IMR-90 (cell line): ENCODE measurements around the gene CNOT3. TPM values are rescaled to one million over a fixed set of nuclear protein-coding genes. Genes with fewer than 3 reads are reported as not detected.

Experiments
- ATAC-seq: fragments of 200-7000 bp; cut with Tn5 transposase; 2 replicates; pipeline ENCODE4 v1.9.1; 2020; ENCODE audit warnings: low read depth, mild to moderate bottlenecking, moderate library complexity
- BruUV-seq: library from RNA; stranded (reverse); fragments of 400-500 nt; replicated peaks from 2 replicates; lab custom pipeline; 2021; lab: Mats Ljungman, UMichigan
- CTCF ChIA-PET: fragments of 300-600 bp; formaldehyde crosslinking; extraction: SDS; loops from one replicate; lab custom pipeline; 2021; ENCODE audit warnings: antibody characterized with exemption; lab: Yijun Ruan, JAX
- POLR2A ChIA-PET: fragments of 300-600 bp; sonication (Branson Sonifier 250); formaldehyde crosslinking; loops from one replicate; lab custom pipeline; 2022; ENCODE audit warnings: antibody characterized with exemption; ENCODE audit not compliant: unreplicated experiment; lab: Charles Lee
- DNase-seq: peaks from one replicate; pipeline ENCODE4 v3.0.0; 2013
- H2AFZ ChIP-seq: replicated peaks from 2 replicates; pipeline ENCODE3; 2013; ENCODE audit warnings: low read length, mild to moderate bottlenecking; ENCODE audit not compliant: poor library complexity
- H2AK5ac ChIP-seq: 2 replicates; pipeline ENCODE4 v1.6.1; 2013; ENCODE audit warnings: low read depth, low read length, inconsistent platforms
- H2AK9ac ChIP-seq: replicated peaks from 2 replicates; pipeline ENCODE3; 2013; ENCODE audit warnings: mild to moderate bottlenecking, low read depth, low read length, moderate library complexity; ENCODE audit not compliant: poor library complexity
- H2BK120ac ChIP-seq: 2 replicates; pipeline ENCODE4 v1.6.1; 2013; ENCODE audit warnings: low read depth, low read length, inconsistent platforms
- H2BK15ac ChIP-seq: 3 replicates; pipeline ENCODE4 v1.6.1; 2013; ENCODE audit warnings: low read depth, low read length, inconsistent platforms
- H2BK20ac ChIP-seq: 2 replicates; pipeline ENCODE4 v1.6.1; 2013; ENCODE audit warnings: low read depth, mild to moderate bottlenecking, inconsistent platforms, low read length, moderate library complexity
- H2BK5ac ChIP-seq: 2 replicates; pipeline ENCODE4 v1.6.1; 2013; ENCODE audit warnings: mild to moderate bottlenecking, low read depth, low read length, inconsistent platforms; ENCODE audit not compliant: poor library complexity, severe bottlenecking
- H3K14ac ChIP-seq: replicated peaks from 2 replicates; pipeline ENCODE4 v1.6.1; 2013; ENCODE audit warnings: low read depth, low read length, inconsistent platforms
- H3K18ac ChIP-seq: 2 replicates; pipeline ENCODE4 v1.6.1; 2013; ENCODE audit warnings: low read depth, low read length, control low read depth
- H3K23ac ChIP-seq: 2 replicates; pipeline ENCODE4 v1.6.1; 2013; ENCODE audit warnings: low read depth, low read length, inconsistent platforms
- H3K27ac ChIP-seq: 2 replicates; pipeline ENCODE4 v1.5.1; 2013; ENCODE audit warnings: mild to moderate bottlenecking, control low read depth, low read length; ENCODE audit not compliant: insufficient read depth
- H3K27me3 ChIP-seq: 2 replicates; pipeline ENCODE4 v1.6.1; 2013; ENCODE audit warnings: low read length; ENCODE audit not compliant: control insufficient read depth, insufficient read depth
- H3K36me3 ChIP-seq: 2 replicates; pipeline ENCODE4 v1.6.1; 2013; ENCODE audit warnings: low read length, mixed read lengths; ENCODE audit not compliant: control insufficient read depth, insufficient read depth
- H3K4ac ChIP-seq: 2 replicates; pipeline ENCODE4 v1.6.1; 2013; ENCODE audit warnings: low read depth, low read length, inconsistent platforms
- H3K4me1 ChIP-seq: 2 replicates; pipeline ENCODE4 v1.6.1; 2013; ENCODE audit warnings: low read length, mixed read lengths; ENCODE audit not compliant: control insufficient read depth, insufficient read depth
- H3K4me2 ChIP-seq: 2 replicates; pipeline ENCODE4 v1.6.1; 2013; ENCODE audit warnings: low read depth, mild to moderate bottlenecking, control low read depth, low read length, moderate library complexity
- H3K4me3 ChIP-seq: 2 replicates; pipeline ENCODE4 v1.5.1; 2013; ENCODE audit warnings: low read depth, mild to moderate bottlenecking, control low read depth, low read length, moderate library complexity; ENCODE audit not compliant: insufficient read depth
- H3K56ac ChIP-seq: 2 replicates; pipeline ENCODE4 v1.6.1; 2013; ENCODE audit warnings: low read length, inconsistent platforms; ENCODE audit not compliant: insufficient read depth; ENCODE audit errors: extremely low read depth
- H3K79me1 ChIP-seq, 2 experiments: 2 replicates each; pipeline ENCODE4 v1.6.1; 2013; ENCODE audit warnings: low read length in 2 of 2, inconsistent platforms in 1 of 2, low read depth in 1 of 2
- H3K9ac ChIP-seq: 2 replicates; pipeline ENCODE4 v1.6.1; 2013; ENCODE audit warnings: low read depth, low read length, control low read depth
- H3K9me1 ChIP-seq: 2 replicates; pipeline ENCODE4 v1.6.1; 2013; ENCODE audit warnings: low read length, inconsistent platforms; ENCODE audit not compliant: insufficient read depth
- H3K9me3 ChIP-seq: 2 replicates; pipeline ENCODE4 v1.6.1; 2013; ENCODE audit warnings: low read length; ENCODE audit not compliant: control insufficient read depth, insufficient read depth
- H4K20me1 ChIP-seq: 2 replicates; pipeline ENCODE4 v1.6.1; 2013; ENCODE audit warnings: low read length, inconsistent platforms; ENCODE audit not compliant: insufficient read depth
- H4K5ac ChIP-seq: 2 replicates; pipeline ENCODE4 v1.6.1; 2013; ENCODE audit warnings: mild to moderate bottlenecking, low read depth, low read length, control low read depth
- H4K8ac ChIP-seq, 2 experiments: 2 replicates each; pipeline ENCODE4 v1.6.1; 2013; ENCODE audit warnings: low read depth in 2 of 2, low read length in 2 of 2, control low read depth in 1 of 2, inconsistent platforms in 1 of 2
- H4K91ac ChIP-seq: 2 replicates; pipeline ENCODE4 v1.6.1; 2013; ENCODE audit warnings: low read depth, low read length, inconsistent platforms; ENCODE audit not compliant: insufficient read depth
- BHLHE40 ChIP-seq: fragments of 150-350 bp; IDR thresholded peaks from 2 replicates; pipeline ENCODE4 v1.6.1; 2016; ENCODE audit warnings: mild to moderate bottlenecking, low read depth, low read length
- FOS ChIP-seq: fragments of 150-350 bp; IDR thresholded peaks from 2 replicates; pipeline ENCODE4 v1.6.1; 2016; ENCODE audit warnings: low read depth, low read length
- MAFK ChIP-seq: IDR thresholded peaks from 2 replicates; pipeline ENCODE4 v1.6.1; 2012; ENCODE audit warnings: low read depth, low read length, improper control_type of control experiment
- RFX5 ChIP-seq: IDR thresholded peaks from 2 replicates; pipeline ENCODE4 v1.8.0; 2012; ENCODE audit warnings: low read depth, mild to moderate bottlenecking, low read length, moderate library complexity
- WGBS, 2 experiments: methylation state at CpG; one replicate each; pipeline versions ENCODE4 v1.1.5 to v1.1.7; 2013; ENCODE audit warnings: missing lambda C conversion rate in 2 of 2; ENCODE audit not compliant: insufficient read length in 1 of 2; ENCODE audit errors: extremely low coverage in 2 of 2; 5-methylcytosine and 5-hydroxymethylcytosine counted together
- dilution Hi-C: fragments of 300-500 bp; cut with HindIII; formaldehyde crosslinking; loops from one replicate; pipeline ENCODE4 v1.14.3; 2018; ENCODE audit warnings: low sequenced_read_pairs; ENCODE audit not compliant: unreplicated experiment
- in situ Hi-C: fragments of 300-500 bp; cut with MboI; formaldehyde crosslinking; loops from 3 replicates; pipeline ENCODE4 v1.14.3; 2019; ENCODE audit warnings: low sequenced_read_pairs, inconsistent platforms, mixed read lengths
- intact Hi-C: fragments of 100-400 bp; cut with micrococcal nuclease; formaldehyde crosslinking; loops from 2 replicates; pipeline ENCODE4 v1.10.0; 2022
- polyA plus RNA-seq, 3 experiments: library from polyadenylated mRNA; depleted of rRNA; stranded (reverse); fragments of >200 nt; gene quantifications; 2 replicates each; pipeline ENCODE4 v1.2.3, GENCODE V29; 2012; ENCODE audit warnings: low replicate concordance in 1 of 3
- total RNA-seq: library from RNA; depleted of rRNA; stranded (reverse); fragments of >200 nt; gene quantifications from 2 replicates; pipeline ENCODE4 v1.2.3, GENCODE V29; 2012
- TF ChIP-seq, protein P1 (sequence below): fragments of 150-350 bp; IDR thresholded peaks from 2 replicates; pipeline ENCODE4 v1.6.1; 2017; ENCODE audit warnings: mild to moderate bottlenecking, antibody characterized with exemption, low read length, low read depth

Gene CNOT3
- total and polyA plus RNA-seq, 2 of the 4 experiments (the other 2 are of a cell fraction) = 5.4 to 26.7 TPM

DNA sequence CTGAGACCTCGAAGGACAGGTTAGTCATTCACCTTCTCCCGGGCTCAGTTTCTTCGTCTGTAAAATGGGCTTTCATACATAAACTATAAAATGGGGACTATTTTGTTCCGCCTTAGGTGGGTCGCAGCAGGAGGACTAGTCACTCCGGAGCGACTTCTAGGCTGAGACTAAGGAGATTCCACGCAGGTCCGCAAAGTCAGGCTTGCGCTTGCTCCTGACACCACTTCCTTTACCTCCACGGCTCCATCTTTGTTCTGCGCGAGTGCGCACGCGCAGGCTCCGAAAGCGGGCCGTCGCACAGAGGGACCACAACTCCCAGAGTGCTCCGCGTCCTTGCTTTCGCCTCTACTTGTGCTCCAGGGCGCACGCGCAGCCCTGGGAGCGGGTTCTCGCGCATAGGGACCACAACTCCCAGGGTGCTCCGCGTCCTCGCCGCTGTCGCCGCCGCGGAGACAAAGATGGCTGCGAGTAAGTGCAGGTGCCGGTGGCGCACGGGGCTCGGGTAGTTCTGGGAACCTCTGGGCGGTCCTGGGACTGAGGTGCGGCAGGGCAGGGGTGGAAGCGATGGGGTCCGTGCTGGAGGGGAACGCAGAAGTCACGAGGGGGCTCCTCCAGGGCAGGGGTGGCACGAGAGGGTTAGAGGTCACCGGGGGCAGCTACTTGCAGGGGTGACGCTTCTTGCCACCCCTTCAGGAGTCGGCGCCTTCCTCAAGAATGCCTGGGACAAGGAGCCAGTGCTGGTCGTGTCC, 35.0 kb upstream of the CNOT3 start, which contains the start of gene NDUFA3 (continued):
- no peak for TF ChIP-seq FOS
- TF ChIP-seq MAFK = no peak

DNA sequence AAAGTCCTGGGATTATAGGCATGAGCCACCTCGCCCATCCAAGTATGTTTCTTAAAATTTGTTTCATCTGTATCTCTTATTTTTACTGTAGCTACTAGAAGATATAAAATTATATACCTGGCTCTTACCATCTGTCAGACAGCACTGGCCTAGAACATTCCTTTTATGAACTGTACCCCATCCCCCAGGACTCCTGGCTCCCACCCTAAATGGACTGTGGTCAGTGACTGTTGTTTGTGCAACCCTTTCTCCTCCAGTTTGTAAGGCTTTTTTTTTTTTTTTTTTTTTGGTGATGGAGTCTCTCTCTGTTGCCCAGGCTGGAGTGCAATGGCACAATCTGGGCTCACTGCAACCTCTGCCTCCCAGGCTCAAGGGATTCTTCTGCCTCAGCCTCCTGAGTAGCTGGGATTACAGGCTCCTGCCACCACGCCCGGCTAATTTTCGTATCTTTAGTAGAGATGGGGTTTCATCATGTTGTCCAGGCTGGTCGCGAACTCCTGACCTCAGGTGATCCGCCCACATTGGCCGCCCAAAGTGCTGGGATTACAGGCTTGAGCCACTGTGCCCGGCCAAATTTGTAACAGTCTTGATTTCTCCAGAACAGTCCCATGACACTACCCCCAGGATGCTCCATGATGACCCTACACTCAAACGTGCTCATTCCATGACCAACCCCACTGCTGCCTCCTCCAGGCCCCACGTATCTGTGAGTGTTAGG, 32.4 kb upstream of the CNOT3 start:
- in situ Hi-C loops = loop anchor here (25.0 kb wide), 1 partner anchor 357 kb away; the partner anchor contains the start of genes CDC42EP5 and LENG9
- Histone ChIP-seq H3K56ac (no peak overlapping the region), H3K4me3 (no peak overlapping the region), H4K20me1 (peaks cover 4% of the 10 kb centered on the region; the same call in 1 of the 2 replicates), H3K9me1 (no peaks in the 10 kb centered on the region), H2BK5ac (no peak overlapping the region), H2AK9ac (no peak overlapping the region), H3K14ac (no peak overlapping the region), H3K79me1 (peaks cover 4 to 29% of the 10 kb centered on the region in 2 experiments), H4K91ac (no peak overlapping the region), H4K5ac (no peak overlapping the region), H2BK120ac (no peak overlapping the region), H3K27ac (no peak overlapping the region), H3K36me3 (peaks cover 40% of the 10 kb centered on the region), H2BK20ac (no peak overlapping the region), H3K4ac (no peak overlapping the region), H3K9me3 (no peaks in the 10 kb centered on the region), H3K18ac (no peak overlapping the region), H2BK15ac (no peak overlapping the region), H4K8ac (no peak overlapping the region), H3K4me2 (no peak overlapping the region), H3K27me3 (no peaks in the 10 kb centered on the region), H2AK5ac (no peak overlapping the region), H3K9ac (no peak overlapping the region), H3K4me1 (no peaks in the 10 kb centered on the region), H3K23ac (no peak overlapping the region), H2AFZ (no peak overlapping the region)
- TSS peak; percentile 18 for BruUV-seq
- intact Hi-C loops = loop anchor here (10.0 kb wide), 1 partner anchor 240 kb away; the partner anchor contains the start of gene MYADM
- ChIA-PET CTCF (no interaction called here), POLR2A (no interaction called here)
- 96% methylated on average over 8 of the region's 11 CpGs; no CpG with 5 or more reads in 1 of the 2 experiments for WGBS, 2 experiments
- dilution Hi-C loops = no loop called here
- no peak for ATAC-seq
- TF ChIP-seq, protein P1, sequence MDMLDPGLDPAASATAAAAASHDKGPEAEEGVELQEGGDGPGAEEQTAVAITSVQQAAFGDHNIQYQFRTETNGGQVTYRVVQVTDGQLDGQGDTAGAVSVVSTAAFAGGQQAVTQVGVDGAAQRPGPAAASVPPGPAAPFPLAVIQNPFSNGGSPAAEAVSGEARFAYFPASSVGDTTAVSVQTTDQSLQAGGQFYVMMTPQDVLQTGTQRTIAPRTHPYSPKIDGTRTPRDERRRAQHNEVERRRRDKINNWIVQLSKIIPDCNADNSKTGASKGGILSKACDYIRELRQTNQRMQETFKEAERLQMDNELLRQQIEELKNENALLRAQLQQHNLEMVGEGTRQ = no peak
- no peak for TF ChIP-seq RFX5
- no peak for TF ChIP-seq BHLHE40
- no peak for TF ChIP-seq FOS
- no peak for TF ChIP-seq MAFK
- no peak for DNase-seq
